ENCODE results near the gene FOXP1. TPM values are rescaled to one million over a fixed set of nuclear protein-coding genes. Genes with fewer than 3 reads are reported as not detected.
A peak's percentile ranks its signal among the peaks of the same experiment; 100 is the strongest.

FOXP1 gene
- total and polyA plus RNA-seq, 2 donors from 2014 or later, result 6.7 to 87.2 TPM

- H3K36me3 ChIP-seq (ENCODE audit: control insufficient read depth in 2 of 3, insufficient read depth in 3 of 3, low read length in 3 of 3), result no peaks in the 10 kb centered on the region
- no peaks in the 10 kb centered on the region for H3K9me3 ChIP-seq (ENCODE audit: control insufficient read depth in 2 of 3, insufficient read depth in 1 of 3, low read length in 3 of 3)
- H3K27ac ChIP-seq (ENCODE audit: low read depth in 2 of 2, low read length in 2 of 2), result no peak overlapping the region
- DNase-seq (no peak), FAIRE-seq (no peak)
- intact Hi-C loops (cut with DNase I), result no loop called here
- no peak for TF ChIP-seq CTCF (IDR thresholded peaks at IDR 0.05; ENCODE audit: borderline replicate concordance, extremely low read depth, insufficient read depth)
- H3K4me3 ChIP-seq (ENCODE audit: low read length in 3 of 3), result no peak overlapping the region
- peaks cover 2 to 11% (median 3%) of the 10 kb centered on the region in 3 donors for H3K4me1 ChIP-seq (ENCODE audit: control insufficient read depth in 2 of 3, insufficient read depth in 2 of 3, low read depth in 1 of 3, low read length in 3 of 3)
- no peak overlapping the region for H3K9ac ChIP-seq (ENCODE audit: low read length in 3 of 3)
- no peaks in the 10 kb centered on the region for H3K27me3 ChIP-seq (ENCODE audit: control insufficient read depth, insufficient read depth, low read length)
These were observed 575.1 kb downstream of the FOXP1 start for GRCh38 chr3:71008350-71008935.

DNA sequence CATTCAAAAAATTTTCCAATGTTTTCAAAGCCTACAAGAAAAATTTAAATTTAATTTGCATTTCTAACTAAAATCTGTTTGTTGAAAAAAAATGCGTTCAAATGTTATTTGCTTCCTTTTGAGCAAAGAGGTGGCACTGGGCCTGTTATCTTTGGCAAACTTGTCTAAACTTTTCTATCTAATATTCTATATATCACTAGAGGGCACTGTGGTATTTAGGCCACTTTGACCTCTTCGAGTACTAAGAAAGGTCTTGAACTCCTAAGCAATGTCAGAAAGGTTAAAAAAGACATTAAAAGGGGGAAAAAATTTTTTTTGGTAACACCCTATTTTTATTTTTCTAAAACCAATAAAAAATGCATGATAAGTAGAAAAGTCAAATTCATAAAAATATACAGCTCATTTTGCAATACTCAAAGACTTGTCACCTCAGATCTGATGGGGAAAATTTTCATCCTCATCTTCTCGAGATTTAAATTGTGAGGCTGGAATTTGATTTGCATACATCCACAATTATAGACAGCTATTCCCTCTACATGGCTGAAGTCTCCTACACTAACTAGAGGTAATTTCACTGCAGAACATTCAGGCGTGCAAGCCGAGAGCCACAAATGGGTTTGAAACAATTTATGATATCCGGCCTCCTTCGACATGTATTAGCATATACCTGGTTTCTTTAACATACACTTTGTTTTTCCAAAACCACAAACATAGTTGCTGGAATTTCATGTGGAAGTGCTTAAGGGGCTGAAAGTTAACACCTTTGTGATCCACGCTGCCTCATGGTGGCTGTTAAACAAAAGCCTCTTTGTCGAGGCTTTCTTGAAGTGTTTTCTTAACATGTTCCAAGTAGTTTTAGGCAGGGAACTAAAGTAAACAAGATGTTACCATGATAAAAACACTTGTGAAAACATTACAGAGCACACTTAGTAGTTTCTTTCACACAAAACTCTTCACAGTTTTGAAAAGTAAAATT, 576.4 kb downstream of the FOXP1 start:
- H3K27ac ChIP-seq (ENCODE audit: low read depth in 2 of 2, low read length in 2 of 2), result no peak overlapping the region
- intact Hi-C loops (cut with DNase I), result no loop called here
- FAIRE-seq (peak; percentile 51), DNase-seq (peak in 3 of 5 donors; percentile 15 to 67 (median 57))
- no peaks in the 10 kb centered on the region for H3K9me3 ChIP-seq (ENCODE audit: control insufficient read depth in 2 of 3, insufficient read depth in 1 of 3, low read length in 3 of 3)
- no peak overlapping the region for H3K4me3 ChIP-seq (ENCODE audit: low read length in 3 of 3)
- no peaks in the 10 kb centered on the region for H3K27me3 ChIP-seq (ENCODE audit: control insufficient read depth, insufficient read depth, low read length)
- H3K36me3 ChIP-seq (ENCODE audit: control insufficient read depth in 2 of 3, insufficient read depth in 3 of 3, low read length in 3 of 3), result no peaks in the 10 kb centered on the region
- peak; percentile 48 for TF ChIP-seq CTCF (IDR thresholded peaks at IDR 0.05; ENCODE audit: borderline replicate concordance, extremely low read depth, insufficient read depth)
- no peak overlapping the region for H3K9ac ChIP-seq (ENCODE audit: low read length in 3 of 3)
- H3K4me1 ChIP-seq (ENCODE audit: control insufficient read depth in 2 of 3, insufficient read depth in 2 of 3, low read depth in 1 of 3, low read length in 3 of 3), result peaks cover 2 to 11% (median 5%) of the 10 kb centered on the region in 3 donors

DNA sequence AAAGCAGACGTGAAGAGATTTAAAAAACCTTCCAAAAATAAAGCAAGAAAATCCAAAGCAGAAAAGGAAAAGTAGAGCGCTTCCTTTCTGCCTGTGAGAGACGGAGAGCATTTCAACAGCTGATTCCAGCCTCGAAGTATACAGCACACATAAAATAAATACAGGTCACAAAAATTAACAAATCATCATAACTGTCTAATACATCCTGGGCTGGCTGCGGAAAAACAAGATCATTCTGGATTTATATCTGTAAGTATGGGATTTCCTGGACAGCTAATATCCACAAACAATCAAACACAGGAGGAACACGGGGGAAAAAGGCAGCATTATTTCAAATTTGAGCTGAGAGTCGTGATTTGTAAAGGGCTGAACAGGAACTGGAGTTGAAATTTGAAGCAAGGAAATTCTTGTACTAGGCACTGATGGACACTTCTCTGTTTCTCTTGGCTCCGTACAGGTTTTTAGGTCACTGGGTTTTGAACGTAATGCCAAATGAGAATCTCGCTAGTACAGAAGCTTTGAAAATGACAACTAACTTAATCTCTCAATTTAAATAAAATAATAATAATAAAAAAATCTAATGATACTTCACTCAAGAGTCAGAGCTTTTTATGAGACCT, 577.7 kb downstream of the FOXP1 start:
- H3K27ac ChIP-seq (ENCODE audit: low read depth in 2 of 2, low read length in 2 of 2), result no peak overlapping the region
- H3K27me3 ChIP-seq (ENCODE audit: control insufficient read depth, insufficient read depth, low read length), result no peaks in the 10 kb centered on the region
- peaks cover 2 to 11% (median 5%) of the 10 kb centered on the region in 3 donors for H3K4me1 ChIP-seq (ENCODE audit: control insufficient read depth in 2 of 3, insufficient read depth in 2 of 3, low read depth in 1 of 3, low read length in 3 of 3)
- intact Hi-C loops (cut with DNase I), result no loop called here
- no peaks in the 10 kb centered on the region for H3K36me3 ChIP-seq (ENCODE audit: control insufficient read depth in 2 of 3, insufficient read depth in 3 of 3, low read length in 3 of 3)
- FAIRE-seq, result no peak
- H3K9ac ChIP-seq (ENCODE audit: low read length in 3 of 3), result no peak overlapping the region
- H3K9me3 ChIP-seq (ENCODE audit: control insufficient read depth in 2 of 3, insufficient read depth in 1 of 3, low read length in 3 of 3), result no peaks in the 10 kb centered on the region
- no peak for TF ChIP-seq CTCF (IDR thresholded peaks at IDR 0.05; ENCODE audit: borderline replicate concordance, extremely low read depth, insufficient read depth)
- DNase-seq, result peak in 1 of 5 donors; percentile 55
- H3K4me3 ChIP-seq (ENCODE audit: low read length in 3 of 3), result no peak overlapping the region
